Activated CD4-positive, alpha-beta T cell treated with anti-CD3 and anti-CD28 coated beads for 24 hours (primary cell): ENCODE measurements around the gene NRG3.

Experiments
- DNase-seq, 2 donors: peaks; one replicate each; pipeline ENCODE4 v3.0.0-alpha.2; 2020; ENCODE audit warnings: low read depth in 2 of 2

Gene NRG3

DNA sequence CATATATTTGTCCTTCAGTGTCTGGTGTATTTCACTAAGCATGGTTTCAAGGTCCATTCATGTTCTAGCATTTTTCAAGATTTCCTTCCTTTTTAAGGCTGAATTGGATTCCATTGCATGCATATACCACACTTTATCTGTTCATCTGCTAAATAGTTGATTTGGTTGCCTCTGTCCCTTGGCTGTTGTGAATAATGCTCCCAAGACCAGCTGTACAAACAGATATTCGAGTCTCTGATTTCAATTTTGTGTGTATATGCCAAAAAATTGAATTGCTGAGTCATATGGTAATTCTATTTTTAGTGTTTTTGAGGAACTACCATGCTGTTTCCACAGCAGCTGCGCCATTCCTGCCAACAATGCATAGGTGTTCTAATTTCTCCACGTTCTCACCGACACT is 216.4 kb downstream of the NRG3 start:
- no peak for DNase-seq

DNA sequence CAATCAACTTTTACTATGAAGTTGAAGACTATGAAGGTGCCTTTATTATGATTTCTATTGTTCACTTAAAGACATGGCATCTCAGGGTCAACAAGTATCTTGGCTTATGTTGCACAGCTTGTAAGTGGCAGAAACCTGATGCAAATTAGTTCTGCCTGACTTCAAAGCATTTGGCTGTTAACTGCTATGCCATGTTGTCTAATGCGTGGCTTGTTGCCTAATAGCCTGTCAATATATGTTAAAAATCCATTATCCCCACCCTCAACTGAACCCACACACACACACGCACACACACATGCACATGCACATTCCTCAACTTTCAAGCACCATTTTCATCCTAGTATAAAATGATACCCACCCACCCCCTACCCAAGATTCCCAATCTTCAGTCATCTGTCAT is 217.1 kb downstream of the NRG3 start:
- DNase-seq: no peak

DNA sequence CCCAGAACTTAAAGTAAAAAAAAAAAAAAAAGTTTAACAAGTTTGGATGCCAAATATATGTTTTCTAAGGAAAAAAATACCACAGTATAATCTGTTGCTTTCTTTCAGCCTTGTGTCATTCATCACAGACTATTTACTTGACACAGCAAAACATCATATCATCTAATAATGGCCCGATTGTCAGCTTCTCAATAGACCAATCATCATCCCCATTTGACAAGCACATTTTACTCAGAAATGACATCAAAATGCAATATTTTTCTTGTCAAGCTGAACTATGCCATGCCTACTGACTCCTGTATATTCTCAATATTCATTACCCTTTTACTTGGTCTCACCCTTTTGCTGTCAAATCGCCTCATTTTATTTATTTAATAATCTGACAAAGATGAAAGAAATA is 249.7 kb downstream of the NRG3 start:
- DNase-seq: no peak

DNA sequence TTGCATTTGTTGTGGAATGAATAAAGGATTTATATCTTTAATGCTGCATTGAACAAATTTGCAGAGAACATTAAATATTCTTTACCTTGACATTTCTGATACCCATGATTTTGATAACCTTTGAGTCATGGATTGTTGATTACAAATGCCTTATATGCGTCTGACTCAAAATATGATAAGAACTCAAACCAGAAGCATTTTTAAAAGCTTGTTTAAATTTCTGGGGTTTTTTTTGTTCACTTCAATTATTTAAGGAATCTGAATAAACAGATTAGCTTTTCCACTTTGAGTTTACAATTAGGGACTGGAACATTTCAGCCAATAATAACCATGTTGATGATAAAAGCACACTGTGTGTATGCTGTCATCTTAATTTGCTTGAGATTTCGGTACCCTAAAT is 253.5 kb downstream of the NRG3 start:
- no peak for DNase-seq

DNA sequence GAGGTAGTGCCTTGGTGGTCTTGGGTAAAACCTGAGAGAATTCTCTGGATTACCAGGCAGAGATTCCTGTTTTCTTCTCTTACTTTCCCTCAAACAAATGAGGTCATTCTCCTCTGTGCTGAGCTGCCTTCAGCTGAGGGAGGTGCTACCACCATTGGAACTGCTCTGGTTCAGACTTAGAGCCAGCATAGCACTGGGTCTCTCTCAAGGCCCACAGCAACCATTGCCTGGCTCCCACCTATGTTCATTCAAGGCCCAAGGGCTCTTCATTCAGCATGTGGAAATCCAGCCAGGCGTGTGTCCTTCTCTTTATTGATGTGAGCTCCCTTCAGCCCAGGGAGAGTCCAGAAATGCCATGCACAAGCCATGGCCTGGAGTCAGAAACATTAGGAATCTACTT is 261.1 kb downstream of the NRG3 start:
- DNase-seq: no peak

DNA sequence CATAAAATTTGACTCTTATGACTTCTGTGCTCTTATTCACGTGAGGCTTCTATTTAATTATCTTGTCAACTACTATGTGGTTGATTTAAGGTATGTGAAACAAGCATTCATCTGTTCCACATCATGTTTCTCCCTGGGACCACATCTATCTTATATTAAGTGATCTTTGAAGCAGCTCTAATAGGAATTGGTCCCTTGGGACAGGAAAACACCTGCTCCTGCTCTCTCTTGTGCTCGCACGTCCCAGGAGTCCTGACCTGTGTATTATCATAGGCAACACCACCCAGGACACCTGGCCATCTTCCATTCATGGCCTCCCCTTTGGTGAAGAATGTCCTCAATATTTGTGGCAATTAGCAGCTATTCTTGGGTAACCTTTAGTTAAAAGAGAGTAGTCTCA is 269.2 kb downstream of the NRG3 start:
- DNase-seq: no peak

DNA sequence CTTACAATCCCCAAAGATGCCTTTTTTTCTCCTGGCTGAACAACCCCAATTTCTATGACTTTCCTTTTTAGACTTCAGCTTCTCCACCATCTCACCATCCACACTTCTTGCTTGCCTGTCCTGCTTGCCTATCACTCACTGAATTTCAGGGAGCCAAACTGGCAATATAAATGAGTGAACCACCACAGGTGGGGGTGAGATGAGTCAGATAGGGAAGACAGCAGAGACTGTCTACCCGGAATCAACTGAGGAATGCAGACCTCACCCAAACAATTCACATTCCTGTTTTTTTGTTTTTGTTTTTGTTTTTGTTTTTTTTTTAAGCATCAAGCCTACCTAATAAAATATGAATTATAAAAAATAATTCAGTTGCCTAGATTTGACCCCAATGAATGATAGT is 273.8 kb downstream of the NRG3 start:
- no peak for DNase-seq

DNA sequence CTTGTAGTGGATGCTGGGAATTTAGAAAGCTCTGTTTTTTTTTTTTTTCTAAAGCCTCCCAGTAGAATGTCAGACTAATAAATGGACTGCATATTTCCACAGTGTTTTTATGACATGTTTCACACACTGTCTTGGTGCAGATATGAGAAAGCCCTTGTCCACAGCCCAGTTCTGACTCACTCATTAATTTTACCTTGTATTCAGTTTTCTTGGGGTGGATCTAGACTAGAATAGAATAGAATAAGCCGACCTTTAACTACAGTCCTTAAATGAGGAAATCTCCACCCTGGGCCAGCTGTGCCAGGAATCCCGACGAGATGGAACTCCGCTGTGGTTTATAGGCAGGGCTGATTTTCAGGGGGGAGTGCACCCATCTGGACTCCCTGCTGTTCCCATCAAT is 274.7 kb downstream of the NRG3 start:
- no peak for DNase-seq

DNA sequence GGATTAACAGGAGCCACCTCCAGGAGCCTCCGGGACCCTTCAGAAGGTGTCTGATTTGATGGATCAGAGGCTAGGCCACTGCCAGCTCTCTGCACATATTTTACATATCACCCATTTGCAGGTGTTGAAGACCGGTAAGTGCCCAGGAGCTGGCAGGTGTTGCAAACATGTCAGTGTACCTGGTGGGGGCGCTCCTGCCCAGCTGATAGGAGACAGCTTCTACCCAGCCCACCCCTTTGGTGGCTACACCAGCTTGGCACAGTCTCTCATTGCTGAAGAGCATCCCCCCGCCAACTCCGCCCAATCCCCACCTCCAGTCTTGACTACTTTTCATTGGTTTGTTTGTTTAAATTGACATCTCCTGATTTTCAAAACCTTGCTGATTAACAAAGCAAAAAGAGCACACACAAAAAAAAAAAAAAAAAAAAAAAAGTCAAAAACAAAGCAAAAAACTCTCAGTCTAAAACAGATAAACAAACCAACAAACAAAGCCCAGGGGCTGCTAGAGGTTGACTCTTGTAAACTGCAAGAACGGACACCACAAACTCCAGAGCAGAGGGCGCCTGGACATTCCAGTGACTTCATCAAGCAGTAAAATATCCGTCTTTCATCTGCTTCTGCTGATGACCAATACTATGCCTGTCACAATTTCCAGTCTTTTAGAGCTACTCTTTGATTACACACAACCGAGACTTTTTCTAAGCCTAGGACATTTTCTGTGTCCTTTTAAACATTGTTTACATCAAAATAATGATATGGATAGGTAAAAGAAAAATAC is 275.3 kb downstream of the NRG3 start:
- no peak for DNase-seq

DNA sequence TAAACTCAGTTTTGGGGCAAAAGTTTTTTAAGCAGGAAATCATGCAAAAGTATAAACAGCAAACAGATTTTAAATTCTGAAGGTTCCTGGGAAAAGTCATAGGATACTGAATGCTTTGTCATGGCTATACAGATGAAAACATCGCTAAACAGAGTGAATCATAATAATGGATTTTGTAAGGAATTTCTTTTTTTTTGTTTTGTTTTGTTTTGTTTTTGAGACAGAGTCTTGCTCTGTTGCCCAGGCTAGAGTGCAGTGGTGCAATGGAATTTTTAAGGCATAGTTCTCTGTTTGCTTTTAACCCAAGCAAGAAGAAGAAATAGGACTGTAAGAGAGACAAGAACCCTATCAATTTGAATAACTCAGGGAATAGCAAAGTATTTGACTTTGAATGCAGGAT is 285.3 kb downstream of the NRG3 start:
- DNase-seq: no peak

DNA sequence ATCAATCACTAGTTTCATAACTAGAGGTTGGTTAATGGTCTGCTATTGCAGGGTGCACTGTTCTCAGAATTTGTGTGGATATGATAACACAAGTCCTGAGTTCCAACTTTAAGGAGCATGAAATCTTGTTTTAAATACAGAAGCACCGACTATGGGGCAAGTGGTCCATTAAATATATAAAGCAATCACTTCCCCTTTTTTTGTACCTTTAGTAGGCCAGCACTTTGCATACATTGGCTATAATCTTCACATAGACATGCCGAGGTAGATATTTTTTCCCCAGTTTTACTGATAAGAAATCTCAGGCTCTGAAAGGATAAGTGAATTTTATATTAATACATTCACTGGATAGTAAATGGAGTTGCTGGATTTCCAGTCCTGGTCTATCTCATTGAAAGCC is 286.3 kb downstream of the NRG3 start:
- no peak for DNase-seq

DNA sequence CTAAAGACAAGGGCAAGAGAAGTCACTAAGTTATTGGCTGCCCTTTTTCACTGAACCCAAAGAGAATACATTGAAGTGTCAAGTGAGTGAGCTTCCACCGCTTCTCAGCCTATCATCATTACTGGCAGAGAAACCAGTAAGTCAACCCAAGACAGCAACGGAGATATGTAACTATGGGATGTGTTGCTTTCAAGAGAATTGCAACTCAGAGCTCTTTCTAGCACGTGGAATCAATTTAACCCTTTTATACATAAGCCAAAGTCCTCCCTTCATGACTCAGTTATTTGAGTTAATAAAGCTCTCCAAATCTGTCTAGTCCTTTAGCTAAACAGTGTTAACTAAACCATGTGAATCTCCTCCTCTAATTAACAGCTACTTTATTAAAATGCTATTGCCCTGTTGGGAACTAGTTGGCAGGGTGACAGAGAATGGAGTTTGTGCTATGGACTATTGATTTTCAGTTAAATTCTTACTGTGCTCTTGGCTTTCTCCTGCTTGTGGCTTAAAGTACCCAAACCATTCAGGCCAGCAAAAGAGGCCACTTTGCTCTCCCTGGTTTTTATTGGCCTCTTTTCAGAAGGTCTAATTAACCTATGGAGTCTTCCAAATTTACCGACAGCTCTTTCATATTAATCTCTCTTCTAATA is 287.7 kb downstream of the NRG3 start:
- DNase-seq: no peak

DNA sequence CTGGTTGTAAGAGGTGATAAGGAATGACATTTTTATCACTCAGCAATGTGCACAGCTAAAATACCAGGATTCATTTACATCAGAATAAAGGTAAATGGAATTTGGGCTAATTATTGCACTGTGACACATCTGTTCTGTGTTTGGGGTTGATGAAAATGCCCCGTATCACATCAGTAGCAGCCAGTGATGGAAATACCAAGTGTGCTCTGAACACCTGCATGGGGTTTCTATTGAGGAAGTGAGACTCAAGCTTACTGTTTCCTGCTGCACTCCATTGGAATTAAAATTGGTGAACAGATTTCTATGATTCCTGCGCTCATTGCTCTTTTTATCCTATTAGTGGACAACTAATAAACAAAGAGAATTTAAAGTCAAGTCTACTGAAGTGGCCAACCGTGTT is 296.9 kb downstream of the NRG3 start:
- no peak for DNase-seq

DNA sequence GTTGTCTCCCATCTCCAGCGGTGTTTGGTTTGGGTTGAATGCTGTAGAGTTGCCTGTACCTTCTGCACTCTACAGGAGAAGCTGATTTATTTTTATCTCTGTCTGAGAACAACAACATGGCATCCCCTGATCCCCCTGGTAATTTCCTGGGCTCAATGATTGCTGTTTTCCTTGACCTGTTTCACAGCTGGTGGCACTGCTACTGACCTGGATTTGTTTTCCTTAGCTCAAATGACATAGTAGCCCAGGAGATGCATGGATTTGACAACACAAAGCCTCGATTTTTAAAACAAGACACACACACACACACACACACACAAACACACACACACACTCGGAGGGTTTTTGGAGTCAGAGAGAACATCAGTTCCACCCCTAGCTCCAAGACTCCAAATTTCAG is 301.6 kb downstream of the NRG3 start:
- DNase-seq: no peak

DNA sequence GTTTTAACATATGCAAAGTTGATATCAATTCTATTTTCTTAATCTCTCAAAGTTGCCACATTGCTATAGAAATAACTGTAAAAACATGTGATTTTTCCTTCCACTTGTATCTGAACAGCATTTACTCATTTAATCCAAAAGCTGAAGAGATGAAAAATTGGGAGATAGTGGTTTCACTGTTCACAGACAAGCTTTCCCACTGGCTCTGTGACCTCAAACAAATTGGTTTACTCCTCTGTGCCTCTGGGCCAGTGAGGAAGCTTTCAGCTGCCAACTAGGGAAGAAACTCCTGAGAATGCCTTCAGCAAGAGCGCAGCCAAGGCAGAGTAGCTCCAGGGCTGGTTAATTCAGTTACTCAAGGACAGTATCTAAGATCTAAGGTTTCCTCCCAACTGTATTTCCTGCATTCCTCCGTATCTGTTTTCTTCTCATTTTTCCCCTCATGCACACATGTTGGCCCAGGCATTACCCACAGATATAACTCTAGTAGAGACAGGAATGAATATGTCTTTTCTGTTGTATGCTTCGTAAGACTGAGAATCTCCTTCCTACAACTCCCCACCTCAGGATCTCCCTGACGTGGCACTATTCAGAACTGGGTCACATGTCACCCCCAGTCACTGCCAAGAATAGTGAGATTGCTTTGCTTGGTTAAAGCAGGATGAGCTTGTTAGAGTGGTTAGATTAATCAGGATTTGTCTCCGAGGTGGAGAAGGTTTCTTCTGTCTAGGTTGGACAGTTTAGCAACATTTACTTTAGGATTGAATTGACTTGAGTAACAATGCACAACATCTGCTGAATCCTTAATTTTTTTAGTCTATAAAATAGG is 315.7 kb downstream of the NRG3 start:
- DNase-seq: no peak

DNA sequence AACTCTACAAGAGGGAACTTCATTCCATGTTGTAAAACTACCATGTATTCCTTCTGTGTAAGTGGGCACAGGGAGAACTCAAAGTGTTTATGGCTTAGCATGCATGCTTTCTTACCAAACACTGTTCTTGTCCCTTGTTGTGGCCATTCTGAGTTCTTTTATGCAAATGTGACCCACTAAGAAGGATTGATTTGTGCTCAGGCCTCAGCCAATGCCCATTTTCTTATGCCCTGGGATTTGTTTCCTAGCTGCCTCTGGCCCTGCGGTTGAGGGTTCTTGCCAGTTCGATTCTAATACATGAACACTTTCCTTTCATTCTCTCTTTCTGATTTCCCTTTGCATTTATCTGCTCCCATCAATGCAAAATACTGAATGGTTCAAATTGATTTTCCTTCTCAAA is 316.7 kb downstream of the NRG3 start:
- DNase-seq: no peak

DNA sequence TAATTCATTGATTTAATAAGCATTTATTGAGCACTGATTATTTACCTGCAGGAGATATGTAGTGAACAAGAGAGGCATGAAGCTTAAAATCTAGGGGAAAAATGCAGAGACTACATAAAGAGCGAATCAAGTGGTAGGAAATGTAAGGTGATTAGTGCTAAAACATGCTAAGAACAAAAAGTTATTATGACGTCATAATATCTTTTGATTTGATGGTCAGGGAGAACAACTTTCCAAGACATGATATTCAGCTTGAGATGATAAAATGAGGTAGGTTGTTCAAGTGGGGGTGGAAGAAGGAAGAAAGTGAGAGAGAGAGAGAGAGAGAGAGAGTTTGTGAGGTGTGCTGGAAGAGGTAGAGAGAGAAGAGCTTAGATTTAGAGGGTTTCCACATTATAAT is 317.7 kb downstream of the NRG3 start:
- DNase-seq: no peak

DNA sequence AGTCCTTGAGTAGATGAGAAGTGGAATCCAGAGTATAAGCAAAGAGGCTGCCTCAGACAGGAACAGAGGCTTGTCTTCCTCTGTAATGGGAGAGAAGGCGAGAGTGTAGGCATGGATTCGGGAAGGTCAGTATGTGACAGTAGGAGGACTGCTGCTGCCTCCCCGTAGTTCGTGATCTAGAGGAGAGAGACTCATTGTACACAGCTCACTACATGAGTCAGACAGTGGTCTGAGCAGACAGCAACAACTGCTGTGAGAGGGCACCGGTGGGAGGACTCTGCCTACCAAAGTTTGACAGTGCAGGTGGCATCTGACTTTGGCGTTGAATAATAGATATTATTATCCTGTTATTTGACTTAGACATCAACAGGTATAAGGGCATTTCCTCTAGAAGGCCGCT is 319.4 kb downstream of the NRG3 start:
- DNase-seq: no peak

DNA sequence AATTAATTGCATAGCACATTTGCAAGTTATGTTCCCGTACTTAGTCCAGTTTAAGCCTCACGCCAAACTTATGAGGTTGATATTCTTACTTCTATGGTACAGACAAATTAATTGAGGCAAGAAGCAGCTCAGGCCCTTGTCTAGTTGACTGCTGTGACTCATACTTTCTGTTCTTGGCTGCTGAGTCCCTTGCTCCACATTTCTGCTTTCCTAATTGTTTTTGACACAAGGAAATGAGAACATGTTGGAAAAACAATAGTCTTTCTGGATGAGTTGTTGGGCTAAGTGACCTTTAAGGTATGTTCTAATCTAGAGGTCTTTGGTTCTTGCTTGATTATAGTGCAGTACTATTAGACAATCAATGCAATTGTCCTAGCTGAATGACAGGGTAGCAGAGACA is 331.8 kb downstream of the NRG3 start:
- no peak for DNase-seq

DNA sequence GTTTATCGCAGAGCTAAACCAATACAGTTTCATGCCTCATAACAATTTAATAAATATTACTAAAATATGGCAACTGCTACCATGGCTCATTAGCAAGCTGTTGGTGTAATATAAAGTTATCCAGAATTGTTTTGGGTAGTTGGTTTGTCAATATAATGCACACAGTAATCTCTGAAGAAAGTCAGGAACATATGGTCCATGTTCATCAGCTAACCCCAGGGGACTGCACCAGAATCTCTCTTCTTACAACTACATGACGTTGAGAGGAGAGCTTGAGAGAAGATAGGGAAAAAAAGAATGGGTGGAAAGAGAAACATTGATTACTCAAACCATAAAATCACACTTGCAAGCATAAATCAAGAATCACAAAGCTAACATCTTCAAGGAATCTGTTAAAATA is 333.7 kb downstream of the NRG3 start:
- no peak for DNase-seq

DNA sequence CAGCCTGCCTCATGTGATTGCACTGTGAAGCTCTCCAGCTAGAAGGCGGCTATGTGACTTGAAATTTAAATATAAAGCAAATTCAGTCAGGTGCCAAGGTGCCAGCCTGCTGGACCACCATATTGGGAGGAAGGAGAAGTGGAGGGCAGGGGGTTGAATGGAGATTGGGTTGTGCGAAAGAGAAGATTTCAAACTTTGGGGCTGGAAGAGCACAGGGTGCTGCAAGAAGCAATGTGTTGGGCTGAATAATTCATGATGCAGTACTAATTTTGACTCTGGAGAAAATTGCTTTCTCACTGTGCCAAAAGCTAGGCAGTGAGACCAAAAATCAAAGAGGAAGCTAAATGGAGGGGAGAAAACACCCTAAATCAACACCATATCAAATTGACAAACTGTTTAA is 335.3 kb downstream of the NRG3 start:
- no peak for DNase-seq

DNA sequence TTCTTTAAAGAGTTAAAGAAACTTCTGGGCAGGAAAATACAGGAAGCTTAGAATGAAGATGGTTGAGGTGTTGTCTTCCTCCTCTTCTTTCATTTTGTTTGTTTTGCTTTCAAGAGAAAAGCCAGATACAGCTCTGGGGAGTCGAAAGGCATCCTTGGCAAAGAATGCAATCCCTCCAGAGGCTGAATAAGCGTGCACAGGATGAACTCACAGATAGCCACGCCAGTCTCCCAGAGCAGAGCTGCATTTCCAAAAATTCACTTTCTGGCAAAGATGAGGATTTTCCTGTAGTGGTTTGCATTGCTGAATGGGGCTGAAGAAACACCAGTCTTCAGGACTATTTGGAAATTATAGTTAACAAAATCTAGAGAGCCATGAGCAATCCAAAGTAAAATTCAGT is 336.4 kb downstream of the NRG3 start:
- no peak for DNase-seq

DNA sequence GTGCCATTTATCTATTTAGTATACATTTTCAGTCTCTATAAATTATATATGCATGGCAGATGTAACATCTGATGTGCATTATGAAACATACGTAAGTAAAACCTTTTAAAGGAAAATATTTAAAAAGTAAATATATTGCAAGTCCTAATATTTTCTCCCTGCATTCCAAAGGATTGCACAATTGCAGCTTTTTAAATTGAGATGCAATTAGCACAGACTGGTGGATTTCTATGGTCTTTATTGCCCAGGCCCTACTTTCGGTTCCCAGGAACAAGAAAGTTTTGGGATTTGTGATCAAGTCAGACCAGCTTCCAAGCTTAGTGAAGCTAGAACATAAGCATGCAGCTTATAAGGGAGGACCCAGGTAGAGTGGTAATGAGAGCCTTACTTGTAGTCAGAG is 337.8 kb downstream of the NRG3 start:
- no peak for DNase-seq
